ENCODE measurements around the gene ST8SIA6. TPM values are rescaled to one million over a fixed set of nuclear protein-coding genes. Genes with fewer than 3 reads are reported as not detected.
"Not testable (repeated sequence)": the region's sequence is repeated elsewhere in the genome, so short reads cannot be mapped to it uniquely, and the experiment has no call there.

The ST8SIA6 gene
- total RNA-seq, 1 donor from 2014 or later = 5.1 TPM

GRCh38 chr10:17403161-17403560 is 51.2 kb downstream of the ST8SIA6 start:
- H3K4me3 Mint-ChIP-seq = no peak overlapping the region
- H3K9me3 ChIP-seq (ENCODE audit: low read depth) = no peaks in the 10 kb centered on the region
- peaks cover 4% of the 10 kb centered on the region for H3K4me1 Mint-ChIP-seq
- H3K27ac Mint-ChIP-seq = no peak overlapping the region
- no peaks in the 10 kb centered on the region for H3K36me3 ChIP-seq
- no peak for DNase-seq (ENCODE audit: low spot score)
- TF ChIP-seq EZH2 (IDR thresholded peaks at IDR 0.05) (no peak), CTCF (IDR thresholded peaks at IDR 0.05) (no peak), EZH2phosphoT487 (IDR thresholded peaks at IDR 0.05) (no peak)
- H2AFZ ChIP-seq (replicated peaks) = no peak overlapping the region
- peaks cover 7% of the 10 kb centered on the region for H3F3A ChIP-seq (ENCODE audit: low read depth)
- H3K4me2 ChIP-seq = no peak overlapping the region
- H3K27ac ChIP-seq = no peak overlapping the region
- no peaks in the 10 kb centered on the region for H3K79me2 ChIP-seq (ENCODE audit: low read depth)
- no peaks in the 10 kb centered on the region for H4K20me1 ChIP-seq (ENCODE audit: low read depth)
- H3K9me3 Mint-ChIP-seq = peaks cover 2% of the 10 kb centered on the region
- H3K4me3 ChIP-seq = no peak overlapping the region
- H3K4me1 ChIP-seq = peaks cover 9% of the 10 kb centered on the region
- H3K9ac ChIP-seq = no peak overlapping the region
- no peaks in the 10 kb centered on the region for H3K27me3 ChIP-seq
- no peaks in the 10 kb centered on the region for H3K36me3 Mint-ChIP-seq
- peaks cover 2% of the 10 kb centered on the region for H3K27me3 Mint-ChIP-seq (ENCODE audit: insufficient read depth, low read depth)

- not testable (repeated sequence) for H3K9me3 ChIP-seq (ENCODE audit: low read depth); H3K36me3 Mint-ChIP-seq; H3K4me3 ChIP-seq; H3F3A ChIP-seq (ENCODE audit: low read depth); H4K20me1 ChIP-seq (ENCODE audit: low read depth); H3K4me1 Mint-ChIP-seq; H3K4me2 ChIP-seq; H3K79me2 ChIP-seq (ENCODE audit: low read depth); H2AFZ ChIP-seq (replicated peaks); H3K36me3 ChIP-seq; H3K9me3 Mint-ChIP-seq; DNase-seq (ENCODE audit: low spot score); H3K4me1 ChIP-seq; H3K27me3 ChIP-seq; H3K27ac Mint-ChIP-seq; H3K4me3 Mint-ChIP-seq; H3K9ac ChIP-seq; H3K27ac ChIP-seq; H3K27me3 Mint-ChIP-seq (ENCODE audit: insufficient read depth, low read depth)
These were observed 52.4 kb downstream of the ST8SIA6 start for GRCh38 chr10:17402040-17402439.

- Histone ChIP-seq H4K20me1 (ENCODE audit: low read depth) (no peaks in the 10 kb centered on the region), H3K4me2 (no peak overlapping the region), H2AFZ (replicated peaks) (no peak overlapping the region), H3K27ac (no peak overlapping the region), H3K9me3 (ENCODE audit: low read depth) (no peaks in the 10 kb centered on the region), H3K79me2 (ENCODE audit: low read depth) (no peaks in the 10 kb centered on the region), H3K27me3 (no peaks in the 10 kb centered on the region), H3K36me3 (no peaks in the 10 kb centered on the region), H3K9ac (no peak overlapping the region), H3K4me3 (no peak overlapping the region), H3K4me1 (no peaks in the 10 kb centered on the region), H3F3A (ENCODE audit: low read depth) (no peaks in the 10 kb centered on the region)
- TF ChIP-seq EZH2 (IDR thresholded peaks at IDR 0.05) (no peak), EZH2phosphoT487 (IDR thresholded peaks at IDR 0.05) (no peak), CTCF (IDR thresholded peaks at IDR 0.05) (no peak)
- Mint-ChIP-seq H3K4me1 (no peaks in the 10 kb centered on the region), H3K9me3 (no peaks in the 10 kb centered on the region), H3K27me3 (ENCODE audit: insufficient read depth, low read depth) (peaks cover 2% of the 10 kb centered on the region), H3K27ac (no peak overlapping the region), H3K36me3 (no peaks in the 10 kb centered on the region), H3K4me3 (no peak overlapping the region)
- no peak for DNase-seq (ENCODE audit: low spot score)
These were observed 58.4 kb downstream of the ST8SIA6 start for GRCh38 chr10:17396004-17396403.

GRCh38 chr10:17394854-17395253 is 59.5 kb downstream of the ST8SIA6 start:
- Histone ChIP-seq H3K36me3 (no peaks in the 10 kb centered on the region), H3K9me3 (ENCODE audit: low read depth) (no peaks in the 10 kb centered on the region), H3K4me3 (no peak overlapping the region), H3K4me1 (no peaks in the 10 kb centered on the region), H3K79me2 (ENCODE audit: low read depth) (no peaks in the 10 kb centered on the region), H3F3A (ENCODE audit: low read depth) (no peaks in the 10 kb centered on the region), H3K27me3 (no peaks in the 10 kb centered on the region), H2AFZ (replicated peaks) (no peak overlapping the region), H4K20me1 (ENCODE audit: low read depth) (no peaks in the 10 kb centered on the region), H3K9ac (no peak overlapping the region), H3K27ac (no peak overlapping the region), H3K4me2 (no peak overlapping the region)
- no peak overlapping the region for H3K4me3 Mint-ChIP-seq
- peaks cover 2% of the 10 kb centered on the region for H3K27me3 Mint-ChIP-seq (ENCODE audit: insufficient read depth, low read depth)
- H3K27ac Mint-ChIP-seq = no peak overlapping the region
- H3K36me3 Mint-ChIP-seq = no peaks in the 10 kb centered on the region
- no peak for TF ChIP-seq EZH2phosphoT487 (IDR thresholded peaks at IDR 0.05)
- TF ChIP-seq EZH2 (IDR thresholded peaks at IDR 0.05) = no peak
- H3K9me3 Mint-ChIP-seq = no peaks in the 10 kb centered on the region
- no peaks in the 10 kb centered on the region for H3K4me1 Mint-ChIP-seq
- no peak for DNase-seq (ENCODE audit: low spot score)
